ENCODE data around the gene PGP.
"Not testable (repeated sequence)": the region's sequence is repeated elsewhere in the genome, so short reads cannot be mapped to it uniquely, and the experiment has no call there.

PGP gene

GRCh38 chr16:2205104-2205966, 9.3 kb downstream of the PGP start, which contains the start of gene MLST8:
TSS of gene MLST8 (plus strand) at chr16:2205454. CDS start at chr16:2206086, 632 bp downstream.
- Histone ChIP-seq H4K5ac (ENCODE audit: low read length) (no peak within 1 kb of the TSS), H3K56ac (ENCODE audit: low read length) (peak within 1 kb of the TSS; percentile 100), H3K36me3 (ENCODE audit: control insufficient read depth, insufficient read depth, low read length) (peaks cover 3% of the 10 kb centered on the region), H3K27me3 (ENCODE audit: insufficient read depth, low read length, poor library complexity) (no peaks in the 10 kb centered on the region), H3K4ac (ENCODE audit: low read depth, low read length) (peak within 1 kb of the TSS; percentile 64), H3K23ac (ENCODE audit: low read length) (no peak within 1 kb of the TSS), H2BK120ac (ENCODE audit: low read depth, low read length) (no peak within 1 kb of the TSS), H4K8ac (ENCODE audit: low read depth, low read length) (peak within 1 kb of the TSS; percentile 30), H2BK5ac (ENCODE audit: low read length) (peak within 1 kb of the TSS; percentile 94), H3K79me1 (ENCODE audit: low read length) (peaks cover 3% of the 10 kb centered on the region), H3K4me2 (ENCODE audit: low read length) (peak within 1 kb of the TSS; percentile 92), H3K4me3 (ENCODE audit: low read length) (peak within 1 kb of the TSS; percentile 85), H3K27ac (ENCODE audit: low read depth, low read length) (peak within 1 kb of the TSS; percentile 94), H2BK15ac (replicated peaks; ENCODE audit: low read depth) (no peak within 1 kb of the TSS), H3K4me1 (ENCODE audit: control insufficient read depth, low read depth, low read length) (no peaks in the 10 kb centered on the region), H3K79me2 (ENCODE audit: control insufficient read depth, insufficient read depth, low read length) (no peaks in the 10 kb centered on the region), H3K18ac (ENCODE audit: low read length) (peak within 1 kb of the TSS; percentile 81), H2AK5ac (ENCODE audit: low read length) (no peak within 1 kb of the TSS), H3K9ac (ENCODE audit: low read length) (peak within 1 kb of the TSS; percentile 91)
- WGBS (ENCODE audit: extremely low coverage, insufficient coverage, low lambda C conversion rate), result no CpG with 5 or more reads among the region's 93 CpGs
- DNase-seq, result peak; percentile 84

DNA sequence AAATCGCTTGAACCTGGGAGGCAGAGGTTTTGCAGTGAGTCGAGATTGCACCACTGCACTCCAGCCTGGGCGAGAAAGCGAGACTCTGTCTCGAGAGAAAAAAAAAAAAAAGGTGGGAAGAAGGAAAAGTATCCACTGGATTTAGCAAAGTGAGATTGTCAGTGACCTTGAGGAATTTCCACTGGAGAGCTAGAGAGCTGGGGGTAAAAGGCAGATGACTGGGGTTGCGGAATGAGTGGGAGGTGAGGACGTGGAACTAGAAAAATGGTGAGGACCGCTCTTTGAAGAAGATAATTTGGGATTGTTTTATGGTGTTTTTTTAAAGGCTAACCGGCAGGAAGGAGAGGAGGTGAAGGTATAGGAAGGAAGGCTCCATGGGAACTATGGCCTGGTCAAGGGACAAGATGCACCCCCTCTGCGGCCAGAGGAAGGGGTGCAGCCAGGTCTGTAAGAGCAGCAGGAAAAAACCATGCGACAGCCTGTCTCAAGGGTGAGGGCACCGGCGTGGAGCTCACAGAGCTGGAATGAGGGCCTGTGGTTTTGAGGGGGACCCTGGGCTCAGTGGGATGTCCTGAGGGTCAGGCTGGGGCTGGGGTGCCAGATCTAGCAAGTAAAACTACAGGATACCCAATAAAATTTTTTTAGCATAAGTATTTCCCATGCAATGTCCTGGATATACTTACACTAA, 10.1 kb downstream of the PGP start:
- Histone ChIP-seq H4K5ac (ENCODE audit: low read length) (no peak overlapping the region), H3K4me3 (ENCODE audit: low read length) (no peak overlapping the region), H2BK5ac (ENCODE audit: low read length) (no peak overlapping the region), H3K79me2 (ENCODE audit: control insufficient read depth, insufficient read depth, low read length) (no peaks in the 10 kb centered on the region), H3K79me1 (ENCODE audit: low read length) (peaks cover 3% of the 10 kb centered on the region), H2BK120ac (ENCODE audit: low read depth, low read length) (no peak overlapping the region), H3K27ac (ENCODE audit: low read depth, low read length) (no peak overlapping the region), H3K27me3 (ENCODE audit: insufficient read depth, low read length, poor library complexity) (no peaks in the 10 kb centered on the region), H2AK5ac (ENCODE audit: low read length) (no peak overlapping the region), H2BK15ac (replicated peaks; ENCODE audit: low read depth) (no peak overlapping the region), H3K56ac (ENCODE audit: low read length) (peak overlapping the region; percentile 26), H3K4me1 (ENCODE audit: control insufficient read depth, low read depth, low read length) (no peaks in the 10 kb centered on the region), H3K23ac (ENCODE audit: low read length) (no peak overlapping the region), H3K4ac (ENCODE audit: low read depth, low read length) (no peak overlapping the region), H3K18ac (ENCODE audit: low read length) (no peak overlapping the region), H4K8ac (ENCODE audit: low read depth, low read length) (no peak overlapping the region), H3K36me3 (ENCODE audit: control insufficient read depth, insufficient read depth, low read length) (peaks cover 3% of the 10 kb centered on the region), H3K9ac (ENCODE audit: low read length) (peak overlapping the region; percentile 68), H3K4me2 (ENCODE audit: low read length) (no peak overlapping the region)
- 100% methylated on average over 2 of the region's 13 CpGs for WGBS (ENCODE audit: extremely low coverage, insufficient coverage, low lambda C conversion rate)
- DNase-seq, result no peak

- H3K36me3 ChIP-seq (ENCODE audit: control insufficient read depth, insufficient read depth, low read length); H3K4ac ChIP-seq (ENCODE audit: low read depth, low read length); H3K23ac ChIP-seq (ENCODE audit: low read length); H3K27me3 ChIP-seq (ENCODE audit: insufficient read depth, low read length, poor library complexity); H2BK120ac ChIP-seq (ENCODE audit: low read depth, low read length); H2BK15ac ChIP-seq (replicated peaks; ENCODE audit: low read depth); H3K27ac ChIP-seq (ENCODE audit: low read depth, low read length); H4K8ac ChIP-seq (ENCODE audit: low read depth, low read length); H3K4me1 ChIP-seq (ENCODE audit: control insufficient read depth, low read depth, low read length); H3K79me2 ChIP-seq (ENCODE audit: control insufficient read depth, insufficient read depth, low read length); H3K9ac ChIP-seq (ENCODE audit: low read length); H2BK5ac ChIP-seq (ENCODE audit: low read length); H3K79me1 ChIP-seq (ENCODE audit: low read length); H3K4me3 ChIP-seq (ENCODE audit: low read length); H2AK5ac ChIP-seq (ENCODE audit: low read length); H3K18ac ChIP-seq (ENCODE audit: low read length); H3K56ac ChIP-seq (ENCODE audit: low read length); H3K4me2 ChIP-seq (ENCODE audit: low read length); DNase-seq; H4K5ac ChIP-seq (ENCODE audit: low read length): not testable (repeated sequence)
- no CpG with 5 or more reads among the region's 8 CpGs for WGBS (ENCODE audit: extremely low coverage, insufficient coverage, low lambda C conversion rate)
These were observed 11.4 kb downstream of the PGP start for GRCh38 chr16:2203119-2203688.

DNA sequence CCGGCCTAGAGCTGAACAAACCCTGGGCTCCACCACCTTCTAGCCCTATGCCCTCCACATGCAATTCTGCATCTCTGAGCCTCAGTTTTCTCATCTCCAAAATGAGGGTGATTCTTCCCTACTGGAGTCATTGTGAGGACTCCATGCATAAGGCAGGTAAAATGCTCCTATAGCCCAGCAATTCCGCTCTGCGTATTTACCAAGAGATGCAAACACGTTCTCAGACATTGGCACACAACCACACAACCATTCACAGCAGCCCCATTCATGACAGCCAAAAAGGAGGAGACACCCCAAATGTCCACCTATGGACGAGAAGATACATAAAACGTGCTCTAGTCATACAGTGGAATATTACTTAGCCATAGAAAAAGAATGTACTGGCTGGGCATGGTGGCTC, 14.3 kb downstream of the PGP start:
- no peaks in the 10 kb centered on the region for H3K36me3 ChIP-seq (ENCODE audit: control insufficient read depth, insufficient read depth, low read length)
- H3K79me1 ChIP-seq (ENCODE audit: low read length), result no peaks in the 10 kb centered on the region
- no peak overlapping the region for H3K4me2 ChIP-seq (ENCODE audit: low read length)
- H2BK15ac ChIP-seq (replicated peaks; ENCODE audit: low read depth), result no peak overlapping the region
- H4K8ac ChIP-seq (ENCODE audit: low read depth, low read length), result no peak overlapping the region
- no peak overlapping the region for H2BK120ac ChIP-seq (ENCODE audit: low read depth, low read length)
- no peak overlapping the region for H4K5ac ChIP-seq (ENCODE audit: low read length)
- no peak overlapping the region for H3K4ac ChIP-seq (ENCODE audit: low read depth, low read length)
- no peak overlapping the region for H2BK5ac ChIP-seq (ENCODE audit: low read length)
- no peak overlapping the region for H3K9ac ChIP-seq (ENCODE audit: low read length)
- no peak for DNase-seq
- no peak overlapping the region for H3K4me3 ChIP-seq (ENCODE audit: low read length)
- H3K23ac ChIP-seq (ENCODE audit: low read length), result no peak overlapping the region
- H3K27ac ChIP-seq (ENCODE audit: low read depth, low read length), result no peak overlapping the region
- no peak overlapping the region for H3K56ac ChIP-seq (ENCODE audit: low read length)
- H3K79me2 ChIP-seq (ENCODE audit: control insufficient read depth, insufficient read depth, low read length), result no peaks in the 10 kb centered on the region
- H3K27me3 ChIP-seq (ENCODE audit: insufficient read depth, low read length, poor library complexity), result peaks cover 9% of the 10 kb centered on the region
- H3K4me1 ChIP-seq (ENCODE audit: control insufficient read depth, low read depth, low read length), result no peaks in the 10 kb centered on the region
- no CpG with 5 or more reads among the region's 6 CpGs for WGBS (ENCODE audit: extremely low coverage, insufficient coverage, low lambda C conversion rate)
- no peak overlapping the region for H2AK5ac ChIP-seq (ENCODE audit: low read length)
- no peak overlapping the region for H3K18ac ChIP-seq (ENCODE audit: low read length)

DNA sequence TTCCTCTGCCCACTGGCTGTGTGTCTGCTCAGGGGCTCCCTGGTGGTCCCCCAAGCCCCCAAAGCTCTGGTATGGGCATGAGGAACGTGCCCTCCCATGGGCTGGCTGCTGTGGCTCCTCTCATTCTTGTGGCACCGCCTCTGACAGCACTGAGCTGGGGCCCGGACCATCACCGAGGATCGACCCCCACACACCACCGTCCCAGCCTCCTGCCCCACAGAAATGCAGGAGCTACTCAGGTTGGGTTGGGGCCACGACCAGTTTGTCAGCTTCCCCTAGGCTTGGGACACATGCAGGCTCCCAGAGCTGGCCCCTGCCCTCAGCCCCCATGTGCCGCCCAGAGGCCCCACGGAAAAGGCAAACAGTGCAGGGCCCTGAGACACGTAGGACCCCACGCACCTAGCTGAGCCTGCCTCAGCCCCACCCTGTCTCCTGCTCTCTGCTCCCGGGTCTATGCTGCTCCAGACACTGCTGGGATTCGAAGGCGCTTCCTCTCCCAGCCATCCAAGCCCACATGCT, 15.0 kb downstream of the PGP start:
- Histone ChIP-seq H3K27me3 (ENCODE audit: insufficient read depth, low read length, poor library complexity) (peaks cover 9% of the 10 kb centered on the region), H2BK15ac (replicated peaks; ENCODE audit: low read depth) (no peak overlapping the region), H3K79me2 (ENCODE audit: control insufficient read depth, insufficient read depth, low read length) (no peaks in the 10 kb centered on the region), H3K56ac (ENCODE audit: low read length) (no peak overlapping the region), H2BK5ac (ENCODE audit: low read length) (no peak overlapping the region), H3K4me2 (ENCODE audit: low read length) (no peak overlapping the region), H3K4me1 (ENCODE audit: control insufficient read depth, low read depth, low read length) (no peaks in the 10 kb centered on the region), H4K8ac (ENCODE audit: low read depth, low read length) (no peak overlapping the region), H3K23ac (ENCODE audit: low read length) (no peak overlapping the region), H2BK120ac (ENCODE audit: low read depth, low read length) (no peak overlapping the region), H3K4me3 (ENCODE audit: low read length) (no peak overlapping the region), H3K27ac (ENCODE audit: low read depth, low read length) (no peak overlapping the region), H3K36me3 (ENCODE audit: control insufficient read depth, insufficient read depth, low read length) (no peaks in the 10 kb centered on the region), H3K9ac (ENCODE audit: low read length) (no peak overlapping the region), H3K4ac (ENCODE audit: low read depth, low read length) (no peak overlapping the region), H3K18ac (ENCODE audit: low read length) (no peak overlapping the region), H2AK5ac (ENCODE audit: low read length) (no peak overlapping the region), H4K5ac (ENCODE audit: low read length) (no peak overlapping the region), H3K79me1 (ENCODE audit: low read length) (no peaks in the 10 kb centered on the region)
- no CpG with 5 or more reads among the region's 14 CpGs for WGBS (ENCODE audit: extremely low coverage, insufficient coverage, low lambda C conversion rate)
- DNase-seq, result no peak
